K562 (cell line): ENCODE measurements around the gene ATP9A. TPM values are rescaled to one million over a fixed set of nuclear protein-coding genes. Genes with fewer than 3 reads are reported as not detected.

Source experiments
- CCAR2 ChIP-seq: fragments of 200-400 bp; formaldehyde crosslinking; IDR thresholded peaks from 2 replicates; pipeline ENCODE4 v1.6.1; 2017; ENCODE audit warnings: mild to moderate bottlenecking, low read depth, low read length
- CHCHD3 ChIP-seq: fragments of 250-450 bp; sonication (Bioruptor Pico); IDR thresholded peaks from 2 replicates; pipeline ENCODE4 v2.1.2; 2022; ENCODE audit warnings: mild to moderate bottlenecking
- DACH1 ChIP-seq: fragments of 450-650 bp; IDR thresholded peaks from 2 replicates; pipeline ENCODE4 v1.6.1; 2018; ENCODE audit not compliant: partially characterized antibody
- DIDO1 ChIP-seq: fragments of 450-650 bp; IDR thresholded peaks from 2 replicates; pipeline ENCODE4 v1.6.1; 2016; ENCODE audit warnings: low read depth, missing biosample characterization, missing genetic modification characterization
- EP400 ChIP-seq: fragments of 450-650 bp; IDR thresholded peaks from 2 replicates; pipeline ENCODE4 v1.6.1; 2017; ENCODE audit warnings: antibody characterized with exemption, mild to moderate bottlenecking, moderate library complexity
- HDAC6 ChIP-seq: IDR thresholded peaks from 2 replicates; pipeline ENCODE4 v1.6.1; 2012; ENCODE audit warnings: low read depth, mild to moderate bottlenecking, control low read depth, inconsistent platforms, low read length, moderate library complexity
- MEF2D ChIP-seq: conservative IDR thresholded peaks from 2 replicates; pipeline ENCODE4 v1.6.1; 2016; ENCODE audit warnings: low read depth, missing genetic modification characterization, missing compliant biosample characterization
- NR2F6 ChIP-seq: fragments of 450-650 bp; formaldehyde crosslinking; IDR thresholded peaks from 2 replicates; pipeline ENCODE4 v1.4.0; 2020; ENCODE audit warnings: mild to moderate bottlenecking
- PCBP1 ChIP-seq: fragments of 200-400 bp; formaldehyde crosslinking; IDR thresholded peaks from 2 replicates; pipeline ENCODE4 v1.6.1; 2018; ENCODE audit warnings: mild to moderate bottlenecking, low read depth, low read length; ENCODE audit not compliant: poor library complexity, severe bottlenecking
- PML ChIP-seq: IDR thresholded peaks from 2 replicates; pipeline ENCODE4 v1.6.1; 2012; ENCODE audit warnings: low read length, inconsistent platforms
- RFX5 ChIP-seq: IDR thresholded peaks from 2 replicates; pipeline ENCODE4 v1.6.1; 2011; ENCODE audit warnings: low read depth, mild to moderate bottlenecking, improper control_type of control experiment, low read length
- STAG1 ChIP-seq: sonication (generic); formaldehyde crosslinking; IDR thresholded peaks from 2 replicates; pipeline ENCODE4 v1.5.0; 2020; ENCODE audit warnings: missing genetic modification reagents, borderline replicate concordance
- TCF7L2 ChIP-seq: fragments of 150-350 bp; IDR thresholded peaks from 2 replicates; pipeline ENCODE4 v1.6.1; 2016; ENCODE audit warnings: low read depth, mild to moderate bottlenecking, low read length, moderate library complexity
- TEAD1 ChIP-seq, 2 experiments: fragments of 450-650 bp in 1 of 2; sonication (generic) in 1 of 2; formaldehyde crosslinking; IDR thresholded peaks; 2 replicates each; pipeline versions ENCODE4 v1.4.0 to v1.8.0; 2020 to 2022; ENCODE audit warnings: mild to moderate bottlenecking in 2 of 2, missing genetic modification reagents in 1 of 2
- polyA plus RNA-seq, 8 experiments: library from polyadenylated mRNA; depleted of rRNA in 4 of 8; stranded (reverse) in 5 of 8; unstranded in 3 of 8; fragments of >200 nt; fragmentation: Nextera tagmentation in 2 of 8; fragmentation: Illumina TruSeq in 1 of 8; extraction: Ambion mirVana in 2 of 8; extraction: Trizol in 1 of 8; gene quantifications; 2 replicates each; pipeline versions ENCODE4 v1.2.1 to v1.2.3, GENCODE V29; 2011 to 2014; ENCODE audit warnings: inconsistent platforms in 1 of 8, missing spikeins in 1 of 8
- total RNA-seq, 7 experiments: library from RNA; depleted of rRNA in 6 of 7; stranded (reverse); fragments of >200 nt in 6 of 7; fragmentation: Illumina TruSeq in 2 of 7; extraction: Trizol in 2 of 7; gene quantifications; 2 replicates each; pipeline versions ENCODE4 v1.2.1 to v1.2.3, GENCODE V29; 2011 to 2021; ENCODE audit warnings: low replicate concordance in 1 of 7
- TF ChIP-seq, protein P1 (sequence below): fragments of 250-450 bp; sonication (Bioruptor Pico); IDR thresholded peaks from 2 replicates; pipeline ENCODE4 v1.5.0; 2020; ENCODE audit warnings: mild to moderate bottlenecking, borderline replicate concordance
- TF ChIP-seq, protein P2 (sequence below): IDR thresholded peaks from 2 replicates; pipeline ENCODE4 v1.6.1; 2011; ENCODE audit warnings: borderline replicate concordance, low read depth, mild to moderate bottlenecking, moderate library complexity, low read length; ENCODE audit not compliant: insufficient read depth, poor library complexity, severe bottlenecking
- TF ChIP-seq, protein P3 (sequence below): fragments of 200-800 bp; sonication (Bioruptor generic); IDR thresholded peaks from 2 replicates; pipeline ENCODE4 v1.6.1; 2017; ENCODE audit warnings: missing genetic modification characterization, missing compliant biosample characterization
- TF ChIP-seq, protein P4 (sequence below): sonication (generic); formaldehyde crosslinking; IDR thresholded peaks from 2 replicates; pipeline ENCODE4 v1.9.0; 2022; ENCODE audit warnings: mild to moderate bottlenecking, missing genetic modification reagents
- TF ChIP-seq, protein P5 (sequence below): fragments of 250-450 bp; sonication (Bioruptor Pico); IDR thresholded peaks from 2 replicates; pipeline ENCODE4 v1.9.0; 2021; ENCODE audit warnings: mild to moderate bottlenecking

Gene ATP9A
- total and polyA plus RNA-seq, 9 of the 15 experiments (the other 6 are each of a cell fraction or from before 2014, with no cell fraction given) = 0.18 to 0.62 (median 0.29) TPM

DNA sequence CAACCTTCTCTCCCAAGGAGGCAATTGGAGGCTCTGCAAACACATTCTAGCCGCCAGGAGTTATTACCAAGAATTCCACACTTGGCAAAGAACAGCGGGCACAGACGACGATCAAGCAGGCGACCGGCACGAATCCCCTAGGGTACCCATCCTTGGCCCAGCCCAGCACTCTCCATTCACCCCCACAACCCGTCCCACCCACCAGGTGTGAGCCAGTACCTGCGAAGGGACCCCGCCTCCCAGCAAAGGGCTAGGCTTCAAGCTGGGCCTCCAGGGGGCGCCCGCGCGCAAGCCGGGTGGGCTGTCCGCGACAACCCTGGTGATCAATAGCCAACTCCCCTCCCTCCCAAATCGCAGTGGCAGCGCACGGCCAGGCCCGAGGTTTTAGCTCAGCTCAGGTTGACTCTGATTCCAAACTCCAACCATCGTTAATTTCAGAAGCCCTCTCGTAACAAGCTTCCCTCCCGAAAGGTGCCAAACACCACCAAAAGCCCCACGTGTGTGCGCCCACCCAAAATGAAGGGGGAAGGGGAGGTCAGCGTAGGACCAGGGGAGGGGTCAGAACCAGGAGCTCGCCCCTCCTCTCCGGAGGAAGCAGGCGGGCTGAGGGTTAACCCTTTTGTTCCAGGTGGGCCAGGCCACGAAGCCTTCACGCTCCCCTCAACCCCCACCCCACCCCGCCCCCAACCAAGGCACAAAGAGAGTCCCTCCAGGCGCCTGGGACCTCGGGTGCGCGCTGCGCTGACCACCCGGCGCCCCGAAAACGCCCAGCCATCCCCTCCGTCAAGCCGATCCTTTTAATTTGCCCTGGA is 32.1 kb upstream of the ATP9A start (continued):
- TF ChIP-seq, protein P1, sequence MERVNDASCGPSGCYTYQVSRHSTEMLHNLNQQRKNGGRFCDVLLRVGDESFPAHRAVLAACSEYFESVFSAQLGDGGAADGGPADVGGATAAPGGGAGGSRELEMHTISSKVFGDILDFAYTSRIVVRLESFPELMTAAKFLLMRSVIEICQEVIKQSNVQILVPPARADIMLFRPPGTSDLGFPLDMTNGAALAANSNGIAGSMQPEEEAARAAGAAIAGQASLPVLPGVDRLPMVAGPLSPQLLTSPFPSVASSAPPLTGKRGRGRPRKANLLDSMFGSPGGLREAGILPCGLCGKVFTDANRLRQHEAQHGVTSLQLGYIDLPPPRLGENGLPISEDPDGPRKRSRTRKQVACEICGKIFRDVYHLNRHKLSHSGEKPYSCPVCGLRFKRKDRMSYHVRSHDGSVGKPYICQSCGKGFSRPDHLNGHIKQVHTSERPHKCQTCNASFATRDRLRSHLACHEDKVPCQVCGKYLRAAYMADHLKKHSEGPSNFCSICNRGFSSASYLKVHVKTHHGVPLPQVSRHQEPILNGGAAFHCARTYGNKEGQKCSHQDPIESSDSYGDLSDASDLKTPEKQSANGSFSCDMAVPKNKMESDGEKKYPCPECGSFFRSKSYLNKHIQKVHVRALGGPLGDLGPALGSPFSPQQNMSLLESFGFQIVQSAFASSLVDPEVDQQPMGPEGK = no peak
- TF ChIP-seq DIDO1 (tag) (no peak), NR2F6 (CRISPR knock-in tag) (no peak), MEF2D (tag) (no peak), TEAD1 (CRISPR knock-in tag; IDR thresholded peaks at IDR 0.05) (no peak), CHCHD3 (CRISPR knock-in tag) (no peak), STAG1 (CRISPR knock-in tag) (no peak), CCAR2 (no peak), RFX5 (no peak), TCF7L2 (no peak), PML (no peak), PCBP1 (peak; percentile 35), DACH1 (no peak), HDAC6 (no peak), EP400 (no peak)
- TF ChIP-seq, protein P2, sequence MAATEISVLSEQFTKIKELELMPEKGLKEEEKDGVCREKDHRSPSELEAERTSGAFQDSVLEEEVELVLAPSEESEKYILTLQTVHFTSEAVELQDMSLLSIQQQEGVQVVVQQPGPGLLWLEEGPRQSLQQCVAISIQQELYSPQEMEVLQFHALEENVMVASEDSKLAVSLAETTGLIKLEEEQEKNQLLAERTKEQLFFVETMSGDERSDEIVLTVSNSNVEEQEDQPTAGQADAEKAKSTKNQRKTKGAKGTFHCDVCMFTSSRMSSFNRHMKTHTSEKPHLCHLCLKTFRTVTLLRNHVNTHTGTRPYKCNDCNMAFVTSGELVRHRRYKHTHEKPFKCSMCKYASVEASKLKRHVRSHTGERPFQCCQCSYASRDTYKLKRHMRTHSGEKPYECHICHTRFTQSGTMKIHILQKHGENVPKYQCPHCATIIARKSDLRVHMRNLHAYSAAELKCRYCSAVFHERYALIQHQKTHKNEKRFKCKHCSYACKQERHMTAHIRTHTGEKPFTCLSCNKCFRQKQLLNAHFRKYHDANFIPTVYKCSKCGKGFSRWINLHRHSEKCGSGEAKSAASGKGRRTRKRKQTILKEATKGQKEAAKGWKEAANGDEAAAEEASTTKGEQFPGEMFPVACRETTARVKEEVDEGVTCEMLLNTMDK = peak; percentile 76
- TF ChIP-seq, protein P3, sequence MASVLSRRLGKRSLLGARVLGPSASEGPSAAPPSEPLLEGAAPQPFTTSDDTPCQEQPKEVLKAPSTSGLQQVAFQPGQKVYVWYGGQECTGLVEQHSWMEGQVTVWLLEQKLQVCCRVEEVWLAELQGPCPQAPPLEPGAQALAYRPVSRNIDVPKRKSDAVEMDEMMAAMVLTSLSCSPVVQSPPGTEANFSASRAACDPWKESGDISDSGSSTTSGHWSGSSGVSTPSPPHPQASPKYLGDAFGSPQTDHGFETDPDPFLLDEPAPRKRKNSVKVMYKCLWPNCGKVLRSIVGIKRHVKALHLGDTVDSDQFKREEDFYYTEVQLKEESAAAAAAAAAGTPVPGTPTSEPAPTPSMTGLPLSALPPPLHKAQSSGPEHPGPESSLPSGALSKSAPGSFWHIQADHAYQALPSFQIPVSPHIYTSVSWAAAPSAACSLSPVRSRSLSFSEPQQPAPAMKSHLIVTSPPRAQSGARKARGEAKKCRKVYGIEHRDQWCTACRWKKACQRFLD = no peak
- TF ChIP-seq, protein P4, sequence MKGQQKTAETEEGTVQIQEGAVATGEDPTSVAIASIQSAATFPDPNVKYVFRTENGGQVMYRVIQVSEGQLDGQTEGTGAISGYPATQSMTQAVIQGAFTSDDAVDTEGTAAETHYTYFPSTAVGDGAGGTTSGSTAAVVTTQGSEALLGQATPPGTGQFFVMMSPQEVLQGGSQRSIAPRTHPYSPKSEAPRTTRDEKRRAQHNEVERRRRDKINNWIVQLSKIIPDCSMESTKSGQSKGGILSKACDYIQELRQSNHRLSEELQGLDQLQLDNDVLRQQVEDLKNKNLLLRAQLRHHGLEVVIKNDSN (CRISPR knock-in tag) = no peak
- TF ChIP-seq, protein P5, sequence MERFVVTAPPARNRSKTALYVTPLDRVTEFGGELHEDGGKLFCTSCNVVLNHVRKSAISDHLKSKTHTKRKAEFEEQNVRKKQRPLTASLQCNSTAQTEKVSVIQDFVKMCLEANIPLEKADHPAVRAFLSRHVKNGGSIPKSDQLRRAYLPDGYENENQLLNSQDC = no peak
